ENCODE measurements around the gene CCDC201.

The CCDC201 gene

GRCh38 chr7:45909561-45909960 is 36.7 kb upstream of the CCDC201 start:
- no peak for DNase-seq (ENCODE audit: low spot score in 2 of 2)
- Mint-ChIP-seq H3K27ac (no peak overlapping the region), H3K4me3 (no peak overlapping the region), H3K9me3 (peaks cover 1% of the 10 kb centered on the region), H3K27me3 (no peaks in the 10 kb centered on the region), H3K4me1 (no peaks in the 10 kb centered on the region), H3K36me3 (no peaks in the 10 kb centered on the region)
- ATAC-seq (ENCODE audit: low read depth): no peak

- H3K4me3 Mint-ChIP-seq: no peak overlapping the region
- H3K36me3 Mint-ChIP-seq: no peaks in the 10 kb centered on the region
- ATAC-seq (ENCODE audit: low read depth): no peak
- peaks cover 3% of the 10 kb centered on the region for H3K9me3 Mint-ChIP-seq
- H3K4me1 Mint-ChIP-seq: no peaks in the 10 kb centered on the region
- peaks cover 6% of the 10 kb centered on the region for H3K27me3 Mint-ChIP-seq
- no peak overlapping the region for H3K27ac Mint-ChIP-seq
- DNase-seq (ENCODE audit: low spot score in 2 of 2): no peak
Observed at GRCh38 chr7:45902820-45903219, 29.9 kb upstream of the CCDC201 start.

GRCh38 chr7:45901566-45901965 is 28.7 kb upstream of the CCDC201 start:
- Mint-ChIP-seq H3K4me3 (no peak overlapping the region), H3K9me3 (peaks cover 3% of the 10 kb centered on the region), H3K36me3 (no peaks in the 10 kb centered on the region), H3K4me1 (no peaks in the 10 kb centered on the region), H3K27me3 (peaks cover 9% of the 10 kb centered on the region), H3K27ac (no peak overlapping the region)
- ATAC-seq (ENCODE audit: low read depth) (no peak), DNase-seq (ENCODE audit: low spot score in 2 of 2) (no peak)

- H3K36me3 Mint-ChIP-seq: no peaks in the 10 kb centered on the region
- H3K9me3 Mint-ChIP-seq: no peaks in the 10 kb centered on the region
- ATAC-seq (ENCODE audit: low read depth): no peak
- peaks cover 20% of the 10 kb centered on the region for H3K27me3 Mint-ChIP-seq
- no peaks in the 10 kb centered on the region for H3K4me1 Mint-ChIP-seq
- DNase-seq (ENCODE audit: low spot score in 2 of 2): no peak
- no peak overlapping the region for H3K4me3 Mint-ChIP-seq
- H3K27ac Mint-ChIP-seq: no peak overlapping the region
Observed at GRCh38 chr7:45898222-45898621, 25.3 kb upstream of the CCDC201 start.

GRCh38 chr7:45897042-45897690 is 24.3 kb upstream of the CCDC201 start:
- H3K36me3 Mint-ChIP-seq: no peaks in the 10 kb centered on the region
- H3K9me3 Mint-ChIP-seq: no peaks in the 10 kb centered on the region
- H3K27ac Mint-ChIP-seq: no peak overlapping the region
- ATAC-seq (ENCODE audit: low read depth) (no peak), DNase-seq (ENCODE audit: low spot score in 2 of 2) (no peak)
- H3K4me1 Mint-ChIP-seq: no peaks in the 10 kb centered on the region
- no peak overlapping the region for H3K4me3 Mint-ChIP-seq
- H3K27me3 Mint-ChIP-seq: peaks cover 20% of the 10 kb centered on the region

GRCh38 chr7:45894665-45895062 is 21.8 kb upstream of the CCDC201 start:
- ATAC-seq (ENCODE audit: low read depth): no peak
- Mint-ChIP-seq H3K27ac (no peak overlapping the region), H3K27me3 (peaks cover 18% of the 10 kb centered on the region), H3K4me1 (no peaks in the 10 kb centered on the region), H3K36me3 (no peaks in the 10 kb centered on the region), H3K4me3 (no peak overlapping the region), H3K9me3 (no peaks in the 10 kb centered on the region)
- DNase-seq (ENCODE audit: low spot score in 2 of 2): no peak

GRCh38 chr7:45893996-45894664 is 21.2 kb upstream of the CCDC201 start:
- no peaks in the 10 kb centered on the region for H3K9me3 Mint-ChIP-seq
- DNase-seq (ENCODE audit: low spot score in 2 of 2) (no peak), ATAC-seq (ENCODE audit: low read depth) (no peak)
- H3K4me3 Mint-ChIP-seq: no peak overlapping the region
- no peaks in the 10 kb centered on the region for H3K36me3 Mint-ChIP-seq
- peaks cover 21% of the 10 kb centered on the region for H3K27me3 Mint-ChIP-seq
- H3K27ac Mint-ChIP-seq: no peak overlapping the region
- no peaks in the 10 kb centered on the region for H3K4me1 Mint-ChIP-seq

- Mint-ChIP-seq H3K9me3 (no peaks in the 10 kb centered on the region), H3K27ac (no peak overlapping the region), H3K4me1 (no peaks in the 10 kb centered on the region), H3K36me3 (no peaks in the 10 kb centered on the region), H3K27me3 (peaks cover 23% of the 10 kb centered on the region), H3K4me3 (no peak overlapping the region)
- DNase-seq (ENCODE audit: low spot score in 2 of 2) (no peak), ATAC-seq (ENCODE audit: low read depth) (no peak)
Observed at GRCh38 chr7:45893374-45893995, 20.6 kb upstream of the CCDC201 start.

GRCh38 chr7:45892407-45893035 is 19.6 kb upstream of the CCDC201 start:
- Mint-ChIP-seq H3K4me1 (no peaks in the 10 kb centered on the region), H3K27ac (no peak overlapping the region), H3K36me3 (no peaks in the 10 kb centered on the region), H3K4me3 (no peak overlapping the region), H3K27me3 (peaks cover 20% of the 10 kb centered on the region), H3K9me3 (no peaks in the 10 kb centered on the region)
- ATAC-seq (ENCODE audit: low read depth) (no peak), DNase-seq (ENCODE audit: low spot score in 2 of 2) (no peak)

GRCh38 chr7:45891462-45892402 is 18.9 kb upstream of the CCDC201 start:
- no peaks in the 10 kb centered on the region for H3K9me3 Mint-ChIP-seq
- H3K27me3 Mint-ChIP-seq: peaks cover 23% of the 10 kb centered on the region
- H3K4me3 Mint-ChIP-seq: no peak overlapping the region
- no peaks in the 10 kb centered on the region for H3K4me1 Mint-ChIP-seq
- H3K36me3 Mint-ChIP-seq: no peaks in the 10 kb centered on the region
- no peak for ATAC-seq (ENCODE audit: low read depth)
- no peak overlapping the region for H3K27ac Mint-ChIP-seq
- no peak for DNase-seq (ENCODE audit: low spot score in 2 of 2)

GRCh38 chr7:45890902-45891461 is 18.1 kb upstream of the CCDC201 start:
- H3K4me3 Mint-ChIP-seq: no peak overlapping the region
- H3K36me3 Mint-ChIP-seq: no peaks in the 10 kb centered on the region
- ATAC-seq (ENCODE audit: low read depth) (no peak), DNase-seq (ENCODE audit: low spot score in 2 of 2) (peak in 1 of 2 donors; percentile 8)
- H3K27me3 Mint-ChIP-seq: peaks cover 22% of the 10 kb centered on the region
- no peak overlapping the region for H3K27ac Mint-ChIP-seq
- no peaks in the 10 kb centered on the region for H3K4me1 Mint-ChIP-seq
- H3K9me3 Mint-ChIP-seq: no peaks in the 10 kb centered on the region

GRCh38 chr7:45890125-45890901 is 17.4 kb upstream of the CCDC201 start:
- ATAC-seq (ENCODE audit: low read depth) (no peak), DNase-seq (ENCODE audit: low spot score in 2 of 2) (no peak)
- Mint-ChIP-seq H3K4me3 (no peak overlapping the region), H3K27ac (no peak overlapping the region), H3K4me1 (no peaks in the 10 kb centered on the region), H3K9me3 (no peaks in the 10 kb centered on the region), H3K36me3 (no peaks in the 10 kb centered on the region), H3K27me3 (peaks cover 24% of the 10 kb centered on the region)
